Measurements from ENCODE around the gene COCH.

COCH gene

GRCh38 chr14:30854492-30854891 lies 19.9 kb upstream of the COCH start:
- Histone ChIP-seq H2BK120ac (ENCODE audit: low read depth, low read length) (no peak overlapping the region), H2BK5ac (ENCODE audit: low read length) (no peak overlapping the region), H3K79me2 (ENCODE audit: control insufficient read depth, insufficient read depth, low read length) (no peaks in the 10 kb centered on the region), H3K79me1 (ENCODE audit: low read length) (no peaks in the 10 kb centered on the region), H3K9ac (ENCODE audit: low read length) (no peak overlapping the region), H3K36me3 (ENCODE audit: control insufficient read depth, insufficient read depth, low read length) (no peaks in the 10 kb centered on the region), H4K5ac (ENCODE audit: low read length) (no peak overlapping the region), H3K27me3 (ENCODE audit: insufficient read depth, low read length, poor library complexity) (no peaks in the 10 kb centered on the region), H4K8ac (ENCODE audit: low read depth, low read length) (no peak overlapping the region), H3K18ac (ENCODE audit: low read length) (no peak overlapping the region), H3K27ac (ENCODE audit: low read depth, low read length) (no peak overlapping the region), H3K4me2 (ENCODE audit: low read length) (no peak overlapping the region), H3K23ac (ENCODE audit: low read length) (no peak overlapping the region), H3K4me3 (ENCODE audit: low read length) (no peak overlapping the region), H3K4me1 (ENCODE audit: control insufficient read depth, low read depth, low read length) (no peaks in the 10 kb centered on the region), H3K4ac (ENCODE audit: low read depth, low read length) (no peak overlapping the region), H2AK5ac (ENCODE audit: low read length) (no peak overlapping the region), H2BK15ac (replicated peaks; ENCODE audit: low read depth) (no peak overlapping the region), H3K56ac (ENCODE audit: low read length) (no peak overlapping the region)
- DNase-seq, result no peak

- no CpG with 5 or more reads among the region's 6 CpGs for WGBS (ENCODE audit: extremely low coverage, insufficient coverage, low lambda C conversion rate)
These were observed 18.9 kb upstream of the COCH start for GRCh38 chr14:30855345-30856037.

GRCh38 chr14:30861200-30861599 lies 13.2 kb upstream of the COCH start:
- Histone ChIP-seq H3K4me2 (ENCODE audit: low read length) (no peak overlapping the region), H3K18ac (ENCODE audit: low read length) (no peak overlapping the region), H2AK5ac (ENCODE audit: low read length) (no peak overlapping the region), H3K56ac (ENCODE audit: low read length) (no peak overlapping the region), H3K23ac (ENCODE audit: low read length) (no peak overlapping the region), H2BK15ac (replicated peaks; ENCODE audit: low read depth) (no peak overlapping the region), H2BK5ac (ENCODE audit: low read length) (no peak overlapping the region), H3K36me3 (ENCODE audit: control insufficient read depth, insufficient read depth, low read length) (no peaks in the 10 kb centered on the region), H3K79me2 (ENCODE audit: control insufficient read depth, insufficient read depth, low read length) (no peaks in the 10 kb centered on the region), H3K27ac (ENCODE audit: low read depth, low read length) (no peak overlapping the region), H3K79me1 (ENCODE audit: low read length) (no peaks in the 10 kb centered on the region), H3K4me3 (ENCODE audit: low read length) (no peak overlapping the region), H3K27me3 (ENCODE audit: insufficient read depth, low read length, poor library complexity) (no peaks in the 10 kb centered on the region), H3K9ac (ENCODE audit: low read length) (no peak overlapping the region), H4K8ac (ENCODE audit: low read depth, low read length) (no peak overlapping the region), H3K4me1 (ENCODE audit: control insufficient read depth, low read depth, low read length) (no peaks in the 10 kb centered on the region), H3K4ac (ENCODE audit: low read depth, low read length) (no peak overlapping the region), H2BK120ac (ENCODE audit: low read depth, low read length) (no peak overlapping the region), H4K5ac (ENCODE audit: low read length) (no peak overlapping the region)
- WGBS (ENCODE audit: extremely low coverage, insufficient coverage, low lambda C conversion rate), result no CpG with 5 or more reads among the region's 1 CpG
- no peak for DNase-seq

More at GRCh38 chr14:30855345-30856037, 18.9 kb upstream of the COCH start:
- H3K18ac ChIP-seq (ENCODE audit: low read length), result no peak overlapping the region
- H2BK5ac ChIP-seq (ENCODE audit: low read length), result no peak overlapping the region
- DNase-seq, result no peak
- no peak overlapping the region for H3K27ac ChIP-seq (ENCODE audit: low read depth, low read length)
- H3K9ac ChIP-seq (ENCODE audit: low read length), result no peak overlapping the region
- no peak overlapping the region for H3K4me2 ChIP-seq (ENCODE audit: low read length)
- no peak overlapping the region for H3K56ac ChIP-seq (ENCODE audit: low read length)
- H3K27me3 ChIP-seq (ENCODE audit: insufficient read depth, low read length, poor library complexity), result no peaks in the 10 kb centered on the region
- no peak overlapping the region for H2BK120ac ChIP-seq (ENCODE audit: low read depth, low read length)
- H3K4me3 ChIP-seq (ENCODE audit: low read length), result no peak overlapping the region
- H3K4me1 ChIP-seq (ENCODE audit: control insufficient read depth, low read depth, low read length), result no peaks in the 10 kb centered on the region
- no peak overlapping the region for H2AK5ac ChIP-seq (ENCODE audit: low read length)
- H3K36me3 ChIP-seq (ENCODE audit: control insufficient read depth, insufficient read depth, low read length), result no peaks in the 10 kb centered on the region
- H4K8ac ChIP-seq (ENCODE audit: low read depth, low read length), result no peak overlapping the region
- H3K79me1 ChIP-seq (ENCODE audit: low read length), result no peaks in the 10 kb centered on the region
- H3K23ac ChIP-seq (ENCODE audit: low read length), result no peak overlapping the region
- no peak overlapping the region for H2BK15ac ChIP-seq (replicated peaks; ENCODE audit: low read depth)
- no peak overlapping the region for H4K5ac ChIP-seq (ENCODE audit: low read length)
- H3K4ac ChIP-seq (ENCODE audit: low read depth, low read length), result no peak overlapping the region
- no peaks in the 10 kb centered on the region for H3K79me2 ChIP-seq (ENCODE audit: control insufficient read depth, insufficient read depth, low read length)

GRCh38 chr14:30864934-30865333 lies 9.4 kb upstream of the COCH start:
- H3K27ac ChIP-seq (ENCODE audit: low read depth, low read length), result no peak overlapping the region
- no peak overlapping the region for H2AK5ac ChIP-seq (ENCODE audit: low read length)
- H2BK120ac ChIP-seq (ENCODE audit: low read depth, low read length), result no peak overlapping the region
- no peaks in the 10 kb centered on the region for H3K27me3 ChIP-seq (ENCODE audit: insufficient read depth, low read length, poor library complexity)
- DNase-seq, result no peak
- H2BK5ac ChIP-seq (ENCODE audit: low read length), result no peak overlapping the region
- no peak overlapping the region for H3K4me3 ChIP-seq (ENCODE audit: low read length)
- no peaks in the 10 kb centered on the region for H3K36me3 ChIP-seq (ENCODE audit: control insufficient read depth, insufficient read depth, low read length)
- no peak overlapping the region for H2BK15ac ChIP-seq (replicated peaks; ENCODE audit: low read depth)
- no peak overlapping the region for H3K4me2 ChIP-seq (ENCODE audit: low read length)
- H3K79me1 ChIP-seq (ENCODE audit: low read length), result no peaks in the 10 kb centered on the region
- H3K4me1 ChIP-seq (ENCODE audit: control insufficient read depth, low read depth, low read length), result no peaks in the 10 kb centered on the region
- H3K56ac ChIP-seq (ENCODE audit: low read length), result no peak overlapping the region
- no peak overlapping the region for H3K18ac ChIP-seq (ENCODE audit: low read length)
- no peaks in the 10 kb centered on the region for H3K79me2 ChIP-seq (ENCODE audit: control insufficient read depth, insufficient read depth, low read length)
- H4K5ac ChIP-seq (ENCODE audit: low read length), result no peak overlapping the region
- no CpG with 5 or more reads among the region's 5 CpGs for WGBS (ENCODE audit: extremely low coverage, insufficient coverage, low lambda C conversion rate)
- H3K9ac ChIP-seq (ENCODE audit: low read length), result no peak overlapping the region
- no peak overlapping the region for H3K23ac ChIP-seq (ENCODE audit: low read length)
- no peak overlapping the region for H4K8ac ChIP-seq (ENCODE audit: low read depth, low read length)
- no peak overlapping the region for H3K4ac ChIP-seq (ENCODE audit: low read depth, low read length)

GRCh38 chr14:30868736-30869135 lies 5.6 kb upstream of the COCH start:
- no CpG with 5 or more reads among the region's 5 CpGs for WGBS (ENCODE audit: extremely low coverage, insufficient coverage, low lambda C conversion rate)
- Histone ChIP-seq H2BK5ac (ENCODE audit: low read length) (no peak overlapping the region), H4K5ac (ENCODE audit: low read length) (no peak overlapping the region), H3K27ac (ENCODE audit: low read depth, low read length) (no peak overlapping the region), H3K4ac (ENCODE audit: low read depth, low read length) (no peak overlapping the region), H3K36me3 (ENCODE audit: control insufficient read depth, insufficient read depth, low read length) (no peaks in the 10 kb centered on the region), H3K18ac (ENCODE audit: low read length) (no peak overlapping the region), H2BK120ac (ENCODE audit: low read depth, low read length) (no peak overlapping the region), H3K9ac (ENCODE audit: low read length) (no peak overlapping the region), H3K27me3 (ENCODE audit: insufficient read depth, low read length, poor library complexity) (no peaks in the 10 kb centered on the region), H3K23ac (ENCODE audit: low read length) (no peak overlapping the region), H3K56ac (ENCODE audit: low read length) (no peak overlapping the region), H2AK5ac (ENCODE audit: low read length) (no peak overlapping the region), H3K79me1 (ENCODE audit: low read length) (no peaks in the 10 kb centered on the region), H3K4me3 (ENCODE audit: low read length) (no peak overlapping the region), H2BK15ac (replicated peaks; ENCODE audit: low read depth) (no peak overlapping the region), H4K8ac (ENCODE audit: low read depth, low read length) (no peak overlapping the region), H3K4me1 (ENCODE audit: control insufficient read depth, low read depth, low read length) (peaks cover 5% of the 10 kb centered on the region), H3K79me2 (ENCODE audit: control insufficient read depth, insufficient read depth, low read length) (no peaks in the 10 kb centered on the region), H3K4me2 (ENCODE audit: low read length) (no peak overlapping the region)
- no peak for DNase-seq

DNA sequence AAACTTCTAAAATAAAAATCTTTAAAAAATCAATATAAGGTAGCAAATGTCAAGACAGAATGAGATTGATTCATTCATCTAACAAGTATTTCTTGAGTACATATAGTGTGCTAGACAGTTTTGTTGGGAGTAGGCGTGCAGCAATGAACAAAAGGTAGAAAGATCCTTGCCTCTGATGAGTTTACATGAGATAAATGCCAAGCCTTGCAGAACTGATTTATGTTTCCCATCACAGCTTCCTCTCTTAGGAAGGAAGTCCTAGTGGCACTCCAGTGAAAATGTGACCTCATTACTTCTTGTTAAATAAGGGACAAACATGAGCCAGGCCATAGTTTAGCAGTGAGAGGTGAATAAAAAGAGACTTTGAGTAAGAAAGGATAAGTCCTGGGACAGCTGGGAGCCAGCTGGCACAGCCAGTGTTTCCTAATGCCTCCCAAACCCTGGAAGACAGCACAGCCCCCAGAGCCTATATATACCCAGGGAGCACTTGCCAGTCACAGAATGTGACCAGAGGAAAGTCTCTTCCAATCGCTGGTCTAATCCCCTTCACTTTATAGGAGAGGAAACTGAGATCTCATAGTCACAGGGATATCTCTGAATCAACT lies 4.7 kb upstream of the COCH start:
- WGBS (ENCODE audit: extremely low coverage, insufficient coverage, low lambda C conversion rate), result no CpG with 5 or more reads among the region's 2 CpGs
- no peak overlapping the region for H3K4me2 ChIP-seq (ENCODE audit: low read length)
- H3K27ac ChIP-seq (ENCODE audit: low read depth, low read length), result no peak overlapping the region
- no peak overlapping the region for H4K5ac ChIP-seq (ENCODE audit: low read length)
- no peaks in the 10 kb centered on the region for H3K79me1 ChIP-seq (ENCODE audit: low read length)
- H2BK120ac ChIP-seq (ENCODE audit: low read depth, low read length), result no peak overlapping the region
- H2AK5ac ChIP-seq (ENCODE audit: low read length), result no peak overlapping the region
- no peaks in the 10 kb centered on the region for H3K27me3 ChIP-seq (ENCODE audit: insufficient read depth, low read length, poor library complexity)
- no peaks in the 10 kb centered on the region for H3K36me3 ChIP-seq (ENCODE audit: control insufficient read depth, insufficient read depth, low read length)
- no peak overlapping the region for H2BK5ac ChIP-seq (ENCODE audit: low read length)
- no peak overlapping the region for H3K4ac ChIP-seq (ENCODE audit: low read depth, low read length)
- no peaks in the 10 kb centered on the region for H3K79me2 ChIP-seq (ENCODE audit: control insufficient read depth, insufficient read depth, low read length)
- no peak overlapping the region for H2BK15ac ChIP-seq (replicated peaks; ENCODE audit: low read depth)
- no peak overlapping the region for H3K56ac ChIP-seq (ENCODE audit: low read length)
- H4K8ac ChIP-seq (ENCODE audit: low read depth, low read length), result no peak overlapping the region
- no peak overlapping the region for H3K9ac ChIP-seq (ENCODE audit: low read length)
- no peak overlapping the region for H3K4me3 ChIP-seq (ENCODE audit: low read length)
- DNase-seq, result no peak
- H3K4me1 ChIP-seq (ENCODE audit: control insufficient read depth, low read depth, low read length), result peaks cover 6% of the 10 kb centered on the region
- no peak overlapping the region for H3K18ac ChIP-seq (ENCODE audit: low read length)
- H3K23ac ChIP-seq (ENCODE audit: low read length), result no peak overlapping the region

Measured in mesendoderm (in vitro differentiated cells).